Ramos (cell line): Measurements from ENCODE around the gene SLC7A9.
"Not testable (repeated sequence)": the region's sequence is repeated elsewhere in the genome, so short reads cannot be mapped to it uniquely, and the experiment has no call there.

Experiments used
- in situ Hi-C: fragments of 300-500 bp; cut with MboI; formaldehyde crosslinking; loops from one replicate; pipeline ENCODE4 v1.14.3; 2022; ENCODE audit warnings: low sequenced_read_pairs; ENCODE audit not compliant: unreplicated experiment

SLC7A9 gene

DNA sequence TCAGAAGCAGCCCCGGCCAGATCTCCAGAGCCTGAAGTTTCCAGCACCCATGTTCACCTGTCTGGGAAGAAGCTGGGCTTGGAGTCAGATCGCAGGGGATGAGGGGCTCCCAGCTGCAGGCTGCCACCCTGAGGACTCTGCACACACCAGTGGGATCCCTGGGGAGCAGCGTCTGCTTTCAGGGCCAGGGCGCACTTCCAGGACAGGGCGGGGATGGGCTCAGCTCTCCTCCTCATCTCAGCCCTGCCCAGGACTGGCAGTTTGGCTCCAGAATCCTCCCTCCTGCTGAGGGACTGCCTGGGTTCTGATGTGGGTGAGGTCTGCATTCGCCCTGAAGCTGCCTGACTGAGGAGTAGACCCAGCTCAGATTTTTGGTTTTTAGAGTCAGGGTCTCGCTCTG is 3.5 kb downstream of the SLC7A9 start:
- in situ Hi-C loops: no loop called here

- in situ Hi-C loops: no loop called here
These were observed 4.2 kb downstream of the SLC7A9 start for GRCh38 chr19:32865326-32865725.

GRCh38 chr19:32864318-32865007 is 5.1 kb downstream of the SLC7A9 start:
- in situ Hi-C loops: no loop called here

GRCh38 chr19:32863841-32864240 is 5.7 kb downstream of the SLC7A9 start:
- in situ Hi-C loops: no loop called here

- in situ Hi-C loops: no loop called here
These were observed 6.3 kb downstream of the SLC7A9 start for GRCh38 chr19:32863301-32863700.

- in situ Hi-C loops: no loop called here
These were observed 6.8 kb downstream of the SLC7A9 start for GRCh38 chr19:32862741-32863140.

- in situ Hi-C loops: no loop called here
These were observed 7.4 kb downstream of the SLC7A9 start for GRCh38 chr19:32862173-32862572.

DNA sequence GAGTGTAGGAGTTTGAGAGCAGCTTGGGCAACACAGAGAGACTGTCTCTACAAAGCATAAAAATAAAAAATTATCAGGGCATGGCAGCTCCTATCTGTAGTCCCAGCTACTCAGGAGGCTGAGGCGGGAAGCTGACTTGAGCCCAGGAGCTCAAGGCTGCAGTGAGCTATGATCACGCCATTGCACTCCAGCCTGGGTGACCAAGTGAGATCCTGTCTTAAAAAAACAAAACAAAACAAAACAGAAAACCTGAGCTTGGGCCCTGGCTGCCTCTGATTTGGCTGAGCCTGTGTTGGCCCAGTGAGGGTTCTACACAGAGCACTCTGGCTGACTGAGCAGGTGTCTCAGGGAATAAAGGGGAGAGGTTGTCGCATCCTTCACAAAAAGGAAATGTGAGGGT is 8.0 kb downstream of the SLC7A9 start:
- in situ Hi-C loops: no loop called here

- in situ Hi-C loops: no loop called here
These were observed 10.0 kb downstream of the SLC7A9 start for GRCh38 chr19:32859591-32859990.

- in situ Hi-C loops: no loop called here
These were observed 11.0 kb downstream of the SLC7A9 start for GRCh38 chr19:32858559-32858958.

- in situ Hi-C loops: no loop called here
These were observed 11.4 kb downstream of the SLC7A9 start for GRCh38 chr19:32858155-32858554.

- in situ Hi-C loops: no loop called here
These were observed 12.0 kb downstream of the SLC7A9 start for GRCh38 chr19:32857584-32857983.

DNA sequence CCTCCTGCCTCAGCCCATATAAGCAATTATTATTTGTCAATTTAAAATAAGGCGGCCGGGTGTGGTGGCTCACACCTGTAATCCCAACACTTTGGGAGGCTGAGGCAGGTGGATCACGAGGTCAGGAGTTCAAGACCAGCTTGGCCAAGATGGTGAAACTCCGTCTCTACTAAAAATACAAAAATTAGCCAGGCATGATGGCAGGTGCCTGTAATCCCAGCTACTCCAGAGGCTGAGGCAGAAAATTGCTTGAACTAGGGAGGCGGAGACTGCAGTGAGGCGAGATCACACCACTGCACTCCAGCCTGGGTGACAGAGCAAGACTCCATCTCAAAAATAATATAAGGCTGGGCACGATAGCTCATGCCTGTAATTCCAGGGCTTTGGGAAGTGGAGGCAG is 12.7 kb downstream of the SLC7A9 start:
- in situ Hi-C loops: not testable (repeated sequence)

DNA sequence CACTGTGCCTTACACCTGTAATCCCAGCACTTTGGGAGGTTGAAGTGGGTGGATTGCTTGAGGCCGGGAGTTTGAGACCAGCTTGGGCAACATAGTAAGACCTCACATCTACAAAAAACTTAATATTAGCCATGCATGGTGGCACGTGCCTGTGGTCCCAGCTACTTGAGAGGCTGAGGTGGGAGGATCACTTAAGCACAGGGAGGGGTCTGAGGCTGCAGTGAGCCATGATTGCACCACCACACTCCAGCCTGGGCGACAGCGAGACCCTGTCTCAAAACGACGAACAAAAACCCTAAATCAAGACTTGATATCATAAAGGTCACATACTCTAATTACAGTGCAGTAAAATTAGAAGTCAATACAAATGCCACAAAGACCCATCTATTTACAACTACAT is 17.4 kb downstream of the SLC7A9 start:
- in situ Hi-C loops: no loop called here

- in situ Hi-C loops: not testable (repeated sequence)
These were observed 21.5 kb downstream of the SLC7A9 start for GRCh38 chr19:32848035-32848434.

- in situ Hi-C loops: no loop called here
These were observed 25.8 kb downstream of the SLC7A9 start for GRCh38 chr19:32843716-32844245.

DNA sequence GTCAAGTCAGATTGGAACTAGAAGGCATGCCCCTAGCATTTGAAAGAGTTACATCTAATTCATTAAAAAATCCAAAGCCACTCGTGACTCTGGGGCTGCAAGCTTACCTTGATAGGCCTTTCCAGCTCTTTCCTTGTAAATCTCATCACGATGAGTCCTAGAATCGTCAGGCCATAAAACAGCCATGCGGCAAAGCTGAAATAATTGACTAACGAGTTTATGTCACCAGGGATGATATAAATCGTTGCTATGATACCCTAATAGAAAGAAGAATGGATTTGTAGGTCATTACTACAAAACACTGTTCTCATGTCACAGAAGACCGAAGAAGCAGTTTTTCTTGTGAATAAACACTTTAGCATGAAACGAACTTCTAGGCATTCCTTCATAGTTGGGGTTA is 27.5 kb downstream of the SLC7A9 start:
- in situ Hi-C loops: no loop called here

DNA sequence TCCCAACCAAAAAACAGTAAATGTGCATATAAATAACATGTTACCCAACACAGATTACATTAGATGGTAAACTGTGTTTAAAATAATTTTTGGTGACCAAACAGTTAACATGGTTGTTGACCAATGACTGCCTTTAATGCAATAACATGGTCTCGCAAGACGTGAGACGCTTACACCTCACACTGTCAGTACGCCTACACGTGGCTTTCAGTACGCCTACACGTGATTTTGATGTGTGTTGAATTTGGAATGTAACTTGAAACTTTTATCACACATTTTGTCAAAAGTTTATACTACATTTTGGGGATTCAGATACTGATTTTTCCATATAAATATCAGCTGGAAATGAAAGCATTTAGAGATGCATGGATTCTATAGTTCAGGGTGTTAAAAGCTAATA is 32.0 kb downstream of the SLC7A9 start:
- in situ Hi-C loops: no loop called here

- in situ Hi-C loops: not testable (repeated sequence)
These were observed 36.2 kb downstream of the SLC7A9 start for GRCh38 chr19:32833388-32833787.

DNA sequence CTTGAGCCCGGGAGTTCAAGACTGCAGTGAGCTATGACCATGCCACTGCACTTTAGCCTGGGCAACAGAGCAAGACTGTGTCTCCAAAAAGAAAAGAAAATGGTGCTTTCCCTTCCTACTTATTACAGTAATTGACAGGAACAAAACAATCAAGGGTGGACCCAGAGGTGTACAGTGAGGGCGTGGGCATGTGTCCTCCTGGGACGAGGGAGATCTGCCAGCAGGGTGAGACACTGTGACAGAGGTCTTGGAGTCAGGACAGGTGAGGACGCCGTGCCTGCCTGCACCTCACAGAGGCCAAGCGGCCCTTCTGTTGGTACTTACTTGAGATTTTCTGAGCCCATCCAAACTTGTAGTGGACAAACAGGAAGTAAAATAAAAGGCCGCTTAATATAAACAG is 36.7 kb downstream of the SLC7A9 start:
- in situ Hi-C loops: not testable (repeated sequence)

GRCh38 chr19:32832094-32832493 is 37.5 kb downstream of the SLC7A9 start:
- in situ Hi-C loops: not testable (repeated sequence)

DNA sequence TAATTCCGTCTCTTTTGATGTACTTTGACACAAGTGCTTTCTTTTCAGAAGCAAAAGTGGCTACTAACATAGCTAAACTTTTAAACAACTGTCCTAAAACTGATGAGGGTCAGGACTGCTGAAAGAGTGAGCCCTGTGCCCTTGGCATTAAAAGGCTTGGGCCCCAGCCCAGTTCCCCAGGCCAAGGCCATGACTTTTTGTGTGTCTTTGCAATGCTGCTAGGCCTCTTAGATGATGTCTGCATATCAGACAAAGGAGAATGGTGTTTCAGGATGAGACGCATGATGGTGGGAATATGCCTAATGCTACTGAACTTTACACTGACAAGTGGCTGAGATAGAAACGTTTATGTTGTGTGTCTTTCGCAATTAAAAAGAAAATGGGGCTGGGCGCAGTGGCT is 38.0 kb downstream of the SLC7A9 start:
- in situ Hi-C loops: no loop called here
